Skin epidermis (tissue), 12 donors: ENCODE results near the gene PDZD7.

Source experiments
- H3K27ac ChIP-seq, 21 experiments: fragments of 200-600 bp; sonication (generic) in 11 of 21; one replicate each; pipeline ENCODE4 v1.5.0; 2020; ENCODE audit warnings: mild to moderate bottlenecking in 3 of 21, inconsistent platforms in 2 of 21, moderate library complexity in 2 of 21
- H3K4me3 ChIP-seq, 7 experiments: fragments of 200-600 bp; sonication (generic) in 2 of 7; one replicate each; pipeline ENCODE4 v1.5.0; 2020; ENCODE audit warnings: inconsistent platforms in 2 of 7, mild to moderate bottlenecking in 2 of 7, moderate library complexity in 1 of 7

The PDZD7 gene

GRCh38 chr10:101007915-101008822, 22.8 kb downstream of the PDZD7 start:
- Histone ChIP-seq H3K4me3 (no peak overlapping the region), H3K27ac (no peak overlapping the region)

DNA sequence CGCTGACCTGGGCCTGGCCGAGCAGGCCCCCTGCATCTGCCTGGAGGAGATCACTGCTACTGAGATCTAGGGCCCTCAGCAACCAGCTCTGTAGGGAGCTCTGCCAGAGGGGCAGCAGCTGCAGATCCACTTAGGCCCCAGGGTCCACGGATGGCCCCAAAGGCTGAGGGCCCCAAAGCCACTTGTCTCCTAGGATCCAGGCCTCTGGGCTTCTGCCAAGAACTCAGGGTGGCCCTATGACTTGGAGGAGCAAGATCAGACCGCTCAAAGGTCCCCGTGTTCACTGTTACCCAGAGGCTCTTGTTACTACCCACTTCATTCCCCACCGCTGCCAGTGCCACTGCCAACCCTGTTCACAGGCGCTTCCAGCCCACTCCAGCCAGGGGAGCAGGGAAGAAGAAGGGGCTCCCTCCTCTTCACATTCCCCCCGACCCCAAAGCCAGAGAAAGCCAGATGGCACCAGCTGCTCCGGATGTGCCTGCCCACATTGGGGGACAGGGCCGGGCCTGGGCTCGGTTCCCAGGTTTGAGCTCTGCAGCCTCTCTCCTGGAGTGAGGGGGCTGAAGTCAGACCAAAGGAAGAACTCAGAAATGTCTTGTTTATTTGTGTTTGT, 23.7 kb downstream of the PDZD7 start:
- Histone ChIP-seq H3K4me3 (no peak overlapping the region), H3K27ac (peak overlapping the region in 4 of 21 experiments; percentile 6 to 52 (median 38))

- no peak overlapping the region for H3K4me3 ChIP-seq
- H3K27ac ChIP-seq = peak overlapping the region in 1 of 21 experiments; percentile 30
These were observed 24.3 kb downstream of the PDZD7 start for GRCh38 chr10:101006593-101007098.

DNA sequence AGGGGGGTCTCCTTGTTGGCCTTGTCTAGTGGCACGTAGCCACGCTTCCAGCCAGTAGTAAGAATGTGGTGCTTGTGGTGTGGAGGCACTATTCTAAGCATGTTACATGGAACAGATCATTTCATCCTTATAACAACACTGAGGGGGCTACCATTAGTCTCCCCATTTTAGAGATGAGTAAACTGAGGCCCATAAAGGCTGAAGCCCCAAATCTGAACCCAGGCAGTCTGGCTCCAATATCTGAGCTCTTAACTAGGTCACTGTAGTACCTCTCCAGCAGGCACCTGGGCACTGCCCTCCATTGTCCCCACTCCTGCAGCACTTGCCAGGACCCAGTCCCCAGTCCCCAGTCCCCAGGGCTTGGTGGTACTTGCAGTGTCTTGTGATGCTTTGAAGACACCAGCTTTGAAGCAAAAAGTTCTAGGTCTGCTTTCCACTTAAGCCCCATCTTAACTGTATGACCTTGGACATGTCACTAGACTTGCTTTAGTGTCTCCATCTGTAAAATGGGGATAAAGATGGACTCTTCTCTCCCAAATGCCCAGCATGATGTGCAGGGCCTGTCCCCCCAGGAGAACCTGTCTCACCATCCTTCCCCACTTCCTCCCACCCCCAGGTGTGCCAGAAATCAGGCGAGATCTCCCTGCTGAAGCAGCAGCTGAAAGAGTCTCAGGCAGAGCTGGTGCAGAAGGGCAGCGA, 24.9 kb downstream of the PDZD7 start:
- Histone ChIP-seq H3K4me3 (no peak overlapping the region), H3K27ac (no peak overlapping the region)

- Histone ChIP-seq H3K4me3 (no peak overlapping the region), H3K27ac (no peak overlapping the region)
These were observed 25.6 kb downstream of the PDZD7 start for GRCh38 chr10:101005361-101005760.

GRCh38 chr10:101003639-101004206, 27.2 kb downstream of the PDZD7 start:
- peak overlapping the region in 4 of 21 experiments; percentile 6 to 16 (median 12) for H3K27ac ChIP-seq
- no peak overlapping the region for H3K4me3 ChIP-seq

DNA sequence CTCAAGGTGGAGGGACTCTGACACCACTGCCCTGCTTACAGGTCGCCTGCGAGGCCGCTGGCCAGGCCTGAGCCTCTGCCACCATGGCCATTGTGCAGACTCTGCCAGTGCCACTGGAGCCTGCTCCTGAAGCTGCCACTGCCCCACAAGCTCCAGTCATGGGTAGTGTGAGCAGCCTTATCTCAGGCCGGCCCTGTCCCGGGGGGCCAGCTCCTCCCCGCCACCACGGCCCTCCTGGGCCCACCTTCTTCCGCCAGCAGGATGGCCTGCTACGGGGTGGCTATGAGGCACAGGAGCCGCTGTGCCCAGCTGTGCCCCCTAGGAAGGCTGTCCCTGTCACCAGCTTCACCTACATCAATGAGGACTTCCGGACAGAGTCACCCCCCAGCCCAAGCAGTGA, 28.5 kb downstream of the PDZD7 start:
- Histone ChIP-seq H3K4me3 (no peak overlapping the region), H3K27ac (peak overlapping the region in 10 of 21 experiments; percentile 19 to 100 (median 98))

- peak overlapping the region in 17 of 21 experiments; percentile 17 to 100 (median 98) for H3K27ac ChIP-seq
- peak overlapping the region in 3 of 7 experiments; percentile 83 to 92 (median 88) for H3K4me3 ChIP-seq
These were observed 29.3 kb downstream of the PDZD7 start for GRCh38 chr10:101001659-101002035.

- Histone ChIP-seq H3K27ac (peak overlapping the region in 20 of 21 experiments; percentile 71 to 100 (median 98)), H3K4me3 (peak overlapping the region; percentile 66 to 92 (median 83))
These were observed 29.8 kb downstream of the PDZD7 start for GRCh38 chr10:101000915-101001658.

- H3K27ac ChIP-seq = peak overlapping the region; percentile 71 to 100 (median 98)
- peak overlapping the region; percentile 66 to 92 (median 83) for H3K4me3 ChIP-seq
These were observed 30.6 kb downstream of the PDZD7 start for GRCh38 chr10:101000127-101000914.

DNA sequence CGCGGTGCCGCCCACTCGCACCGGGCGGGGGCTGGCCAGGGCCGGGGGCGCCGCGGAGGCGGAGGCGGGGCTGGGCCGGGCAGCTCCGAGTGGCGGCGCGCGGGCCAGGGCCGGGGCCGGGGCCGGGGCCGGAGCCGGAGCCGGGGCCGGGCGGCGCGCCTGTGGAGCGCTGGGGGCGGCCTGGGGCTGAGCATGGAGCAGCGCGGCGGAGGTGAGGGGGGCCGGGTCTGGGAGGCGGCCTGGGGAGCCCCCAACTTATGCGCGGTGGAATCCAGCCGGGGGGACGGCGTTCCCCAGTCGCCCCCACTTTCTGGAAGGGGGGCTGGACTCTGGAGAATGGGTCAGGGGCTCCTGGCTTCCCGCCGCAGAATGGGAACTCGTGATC, 31.2 kb downstream of the PDZD7 start, which contains the start of gene LZTS2:
Gene LZTS2, plus strand, starts transcription at position 67 of the 385 bp plus-strand sequence. CDS start 2,731 bp downstream, outside the sequence.
- H3K4me3 ChIP-seq = peak within 1 kb of the TSS; percentile 66 to 92 (median 83)

GRCh38 chr10:100998991-100999741, 31.8 kb downstream of the PDZD7 start:
- H3K27ac ChIP-seq = peak overlapping the region; percentile 87 to 100 (median 98)

More for the DNA sequence above, 31.2 kb downstream of the PDZD7 start, which contains the start of gene LZTS2:
- peak within 1 kb of the TSS; percentile 88 to 100 (median 98) for H3K27ac ChIP-seq

DNA sequence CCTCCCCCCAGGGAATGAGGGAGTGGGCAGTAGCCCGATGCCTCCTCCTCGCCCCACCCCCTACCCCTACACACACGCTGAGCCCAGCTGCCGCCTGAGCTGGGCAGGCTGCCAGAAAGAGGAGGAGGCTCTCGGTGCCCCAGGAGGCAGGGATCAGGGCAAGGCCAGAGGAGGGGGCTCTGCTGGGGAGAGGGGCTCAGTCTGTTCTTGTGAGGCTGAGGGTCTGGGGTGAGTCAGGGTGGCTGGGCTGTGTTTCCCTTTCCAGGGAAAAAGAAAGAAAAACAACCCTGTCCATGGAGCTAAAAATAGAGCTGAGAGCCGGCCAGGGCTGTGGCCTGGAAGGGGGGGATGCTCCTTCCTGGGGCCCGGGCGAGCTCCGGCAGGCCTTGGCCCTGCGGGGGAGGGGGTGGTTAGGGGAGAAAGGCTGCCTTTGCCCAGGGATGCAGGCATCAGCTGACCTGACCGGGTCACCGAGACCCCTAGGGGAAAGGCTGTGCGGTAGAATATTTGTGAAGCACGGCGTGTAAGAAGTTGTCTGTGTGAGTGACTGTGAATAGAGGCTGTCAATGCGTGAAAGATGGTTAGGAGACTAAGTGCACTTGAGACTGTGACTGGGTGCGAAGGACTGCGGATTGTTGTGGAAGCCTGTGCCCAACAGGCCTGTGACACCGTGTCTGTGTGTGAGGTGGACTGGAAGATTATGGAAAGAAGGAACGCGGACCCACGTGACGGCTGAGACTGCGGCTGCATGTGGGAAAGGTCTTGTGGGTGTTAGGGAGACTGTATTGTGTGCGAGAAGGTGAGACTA, 32.5 kb downstream of the PDZD7 start:
- H3K27ac ChIP-seq = peak overlapping the region; percentile 87 to 100 (median 98)
- peak overlapping the region; percentile 66 to 92 (median 83) for H3K4me3 ChIP-seq

More at GRCh38 chr10:100998991-100999741, 31.8 kb downstream of the PDZD7 start:
- H3K4me3 ChIP-seq = peak overlapping the region; percentile 66 to 92 (median 83)

GRCh38 chr10:100997360-100998182, 33.4 kb downstream of the PDZD7 start:
- H3K4me3 ChIP-seq = peak overlapping the region; percentile 66 to 92 (median 83)
- peak overlapping the region; percentile 39 to 100 (median 98) for H3K27ac ChIP-seq

DNA sequence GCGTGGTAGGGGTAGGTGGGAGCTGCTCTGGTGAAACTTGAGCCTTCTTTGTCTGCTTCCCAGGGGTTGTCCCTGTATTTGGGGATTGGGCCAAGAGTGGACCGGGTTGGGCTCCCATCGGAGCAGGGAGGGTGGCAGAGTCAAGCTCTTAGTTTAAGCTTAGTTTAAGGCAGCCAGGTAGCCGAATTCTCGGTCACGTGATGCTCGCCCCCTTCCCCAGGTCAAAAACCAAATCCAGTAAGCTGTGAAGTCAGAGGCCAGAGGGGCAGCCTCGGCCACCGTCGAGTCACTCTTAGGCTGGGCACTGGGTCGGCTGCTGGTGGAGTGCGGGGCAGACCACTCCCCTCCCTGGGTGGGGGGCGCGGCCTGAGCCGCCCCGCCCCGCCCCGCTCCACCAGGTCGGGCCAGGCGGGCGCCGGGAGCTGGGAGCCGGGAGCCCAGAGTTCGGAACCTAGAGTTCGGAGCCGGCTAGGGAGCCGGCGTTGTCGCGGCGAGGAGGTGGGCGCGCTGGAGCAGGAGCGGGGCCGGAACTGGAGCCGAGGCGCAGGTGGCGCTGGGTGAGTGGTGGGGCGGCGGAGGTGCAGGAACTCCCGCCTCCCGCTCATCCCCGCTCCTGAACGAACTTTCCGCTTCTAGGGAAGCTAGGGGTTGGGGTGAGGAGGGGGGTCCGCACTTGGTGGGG, 34.1 kb downstream of the PDZD7 start:
- Histone ChIP-seq H3K4me3 (peak overlapping the region; percentile 66 to 92 (median 83)), H3K27ac (peak overlapping the region; percentile 39 to 100 (median 98))
